D341Med (cell line): ENCODE measurements around the gene OR51M1.
"Not testable (repeated sequence)": the region's sequence is repeated elsewhere in the genome, so short reads cannot be mapped to it uniquely, and the experiment has no call there.

ENCODE experiments used
- DNase-seq: peaks from one replicate; pipeline ENCODE4 v3.0.0; 2012; ENCODE audit warnings: low spot score

The OR51M1 gene

GRCh38 chr11:5383576-5383975 is at the start of gene OR51M1:
TSS of gene OR51M1 (plus strand) at chr11:5383812. CDS start at chr11:5389399, 5,587 bp downstream.
- no peak for DNase-seq

GRCh38 chr11:5335170-5335569 is 48.4 kb upstream of the OR51M1 start:
- no peak for DNase-seq

DNA sequence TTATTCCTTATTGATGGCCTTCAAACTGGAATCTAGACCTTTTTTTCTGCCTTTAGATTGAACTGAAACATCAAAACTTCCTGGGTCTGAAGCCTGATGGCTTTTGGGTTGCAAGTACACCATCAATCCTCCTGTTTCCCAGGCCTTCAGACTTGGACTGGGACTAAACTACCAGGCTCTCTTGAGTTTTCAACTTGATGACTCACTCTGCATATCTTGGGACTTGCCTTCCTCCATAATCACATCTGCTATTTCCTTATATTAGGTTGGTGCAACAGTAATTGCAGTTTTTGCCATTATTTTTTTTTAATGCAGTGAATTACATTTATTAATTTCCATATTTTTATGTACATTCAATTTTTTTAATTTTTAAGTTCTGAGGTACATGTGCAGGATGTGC is 47.3 kb upstream of the OR51M1 start:
- DNase-seq = no peak

DNA sequence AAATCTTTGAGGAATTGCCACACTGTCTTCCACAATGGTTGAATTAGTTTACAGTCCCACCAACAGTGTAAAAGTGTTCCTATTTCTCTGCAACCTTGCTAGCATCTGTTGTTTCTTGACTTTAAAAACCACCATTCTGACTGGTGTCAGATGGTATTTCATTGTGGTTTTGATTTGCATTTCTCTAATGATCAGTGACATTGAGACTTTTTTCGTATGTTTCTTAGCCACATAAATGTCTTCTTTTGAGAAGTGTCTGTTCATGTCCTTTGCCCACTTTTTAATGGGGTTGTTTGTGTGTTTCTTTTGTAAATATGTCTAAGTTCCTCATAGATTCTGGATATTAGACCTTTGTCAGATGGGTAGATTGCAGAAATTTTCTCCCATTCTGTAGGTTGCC is 46.4 kb upstream of the OR51M1 start:
- not testable (repeated sequence) for DNase-seq

GRCh38 chr11:5339771-5340322 is 43.8 kb upstream of the OR51M1 start:
- no peak for DNase-seq

DNA sequence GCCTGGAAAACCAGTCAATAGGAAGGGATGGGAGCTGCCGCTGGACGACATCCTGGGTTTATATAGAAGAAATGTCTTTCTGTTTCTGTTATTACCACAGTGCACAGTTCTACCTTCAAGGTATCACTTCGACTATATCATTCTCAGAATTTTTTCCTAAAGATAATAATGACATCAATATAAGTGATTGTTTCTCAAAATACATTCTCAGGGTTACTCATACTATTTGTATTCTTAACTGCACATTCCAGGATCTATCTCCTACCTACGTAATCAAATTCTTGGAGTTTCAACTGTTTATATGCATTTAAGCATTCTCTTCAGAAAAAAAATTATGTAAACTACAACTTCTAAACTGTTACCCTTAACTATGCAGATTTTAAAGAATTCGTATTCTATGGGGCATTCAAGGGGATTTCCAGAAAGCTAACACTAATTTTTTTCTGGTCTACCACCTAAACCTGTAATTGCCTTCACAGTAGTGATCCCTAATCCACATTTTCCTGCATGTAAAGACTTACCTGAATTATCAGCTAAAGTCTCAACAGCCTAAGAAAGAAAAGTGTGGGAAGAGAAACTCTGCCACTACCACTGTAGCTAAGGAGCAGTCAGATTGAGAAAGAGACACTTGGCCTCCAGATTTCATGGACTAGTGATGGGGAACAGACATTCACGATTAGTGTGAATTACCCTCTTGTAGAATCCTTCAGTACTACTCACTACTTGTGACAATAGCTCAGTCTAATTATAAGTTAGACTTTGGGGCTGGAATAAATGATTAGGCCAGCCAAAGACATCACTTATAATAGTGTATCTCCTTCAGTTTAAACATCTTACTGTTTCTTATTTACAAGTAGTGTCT is 39.9 kb upstream of the OR51M1 start, which contains the start of gene OR51B5:
OR51B5 (minus strand) TSS at position 51 of the 862 bp plus-strand sequence; CDS start at position 51, 0 bp downstream.
- no peak for DNase-seq

- DNase-seq = no peak
Measured at GRCh38 chr11:5345831-5346230, 37.8 kb upstream of the OR51M1 start.

- no peak for DNase-seq
Measured at GRCh38 chr11:5348551-5349194, 34.9 kb upstream of the OR51M1 start.

GRCh38 chr11:5349550-5349949 is 34.1 kb upstream of the OR51M1 start:
- no peak for DNase-seq

GRCh38 chr11:5351208-5351607 is 32.4 kb upstream of the OR51M1 start, which contains the start of gene OR51B6:
TSS of gene OR51B6 (plus strand) at chr11:5351508. CDS start at chr11:5351508, 0 bp downstream.
- no peak for DNase-seq

DNA sequence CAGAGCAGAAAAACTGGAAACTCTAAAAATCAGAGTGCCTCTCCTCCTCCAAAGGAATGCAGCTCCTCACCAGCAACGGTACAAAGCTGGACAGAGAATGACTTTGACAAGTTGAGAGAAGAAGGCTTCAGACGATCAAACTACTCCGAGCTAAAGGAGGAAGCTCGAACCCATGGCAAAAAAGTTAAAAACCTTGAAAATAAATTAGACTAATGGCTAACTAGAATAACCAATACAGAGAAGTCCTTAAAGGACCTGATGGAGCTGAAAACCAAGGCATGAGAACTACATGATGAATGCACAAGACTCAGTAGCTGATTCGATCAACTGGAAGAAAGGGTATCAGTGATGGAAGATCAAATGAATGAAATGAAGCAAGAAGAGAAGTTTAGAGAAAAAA is 27.6 kb upstream of the OR51M1 start:
- not testable (repeated sequence) for DNase-seq

DNA sequence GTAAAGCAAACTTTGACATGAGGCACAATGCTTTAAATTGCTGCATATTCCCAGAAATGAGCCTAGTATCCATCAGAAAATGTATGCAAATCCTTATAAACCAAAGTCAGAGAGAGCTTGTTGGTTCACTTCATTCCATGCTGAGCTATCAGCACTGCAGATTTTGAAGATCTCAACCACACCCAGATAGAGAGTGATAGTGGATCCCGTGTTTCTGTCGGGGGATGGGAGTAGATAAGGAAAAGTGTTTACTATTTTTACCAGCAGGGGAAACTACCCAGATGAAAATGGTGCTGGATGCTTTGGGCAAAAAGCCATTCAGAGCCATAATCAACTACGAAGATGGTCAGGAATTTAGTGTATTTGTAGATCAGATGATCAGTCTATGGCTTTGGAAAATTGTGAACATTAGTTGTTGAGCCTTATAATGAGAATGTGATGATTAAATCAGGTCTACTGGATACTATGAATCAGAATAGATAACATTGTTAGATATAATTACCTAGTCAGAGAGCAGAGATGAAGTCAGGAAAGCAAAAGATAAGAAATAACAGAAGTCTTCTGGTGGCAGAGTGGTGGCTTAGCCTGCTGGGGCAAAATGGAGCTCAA is 21.5 kb upstream of the OR51M1 start:
- DNase-seq = no peak

DNA sequence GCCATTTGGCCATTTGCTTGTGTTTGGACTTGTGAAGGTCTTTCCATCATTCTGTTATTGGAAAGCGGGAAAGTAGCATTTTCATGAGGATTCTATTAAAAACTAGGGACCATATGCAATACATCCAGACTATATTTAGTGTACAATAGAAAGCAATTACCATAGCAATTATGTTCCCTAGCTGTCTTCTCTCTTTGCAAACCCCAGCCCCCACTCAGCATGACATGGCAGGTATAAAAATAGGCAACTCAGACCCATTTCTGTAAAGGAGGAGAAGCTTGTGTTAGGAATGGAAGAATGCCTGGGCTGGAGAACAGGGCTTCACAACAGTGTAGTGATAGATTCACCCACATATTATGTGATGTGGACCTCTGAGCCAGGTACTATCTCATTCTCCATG is 19.9 kb upstream of the OR51M1 start:
- DNase-seq = no peak

GRCh38 chr11:5364214-5364613 is 19.4 kb upstream of the OR51M1 start:
- no peak for DNase-seq

GRCh38 chr11:5366365-5366764 is 17.2 kb upstream of the OR51M1 start:
- DNase-seq = not testable (repeated sequence)

GRCh38 chr11:5366856-5367255 is 16.8 kb upstream of the OR51M1 start:
- no peak for DNase-seq

DNA sequence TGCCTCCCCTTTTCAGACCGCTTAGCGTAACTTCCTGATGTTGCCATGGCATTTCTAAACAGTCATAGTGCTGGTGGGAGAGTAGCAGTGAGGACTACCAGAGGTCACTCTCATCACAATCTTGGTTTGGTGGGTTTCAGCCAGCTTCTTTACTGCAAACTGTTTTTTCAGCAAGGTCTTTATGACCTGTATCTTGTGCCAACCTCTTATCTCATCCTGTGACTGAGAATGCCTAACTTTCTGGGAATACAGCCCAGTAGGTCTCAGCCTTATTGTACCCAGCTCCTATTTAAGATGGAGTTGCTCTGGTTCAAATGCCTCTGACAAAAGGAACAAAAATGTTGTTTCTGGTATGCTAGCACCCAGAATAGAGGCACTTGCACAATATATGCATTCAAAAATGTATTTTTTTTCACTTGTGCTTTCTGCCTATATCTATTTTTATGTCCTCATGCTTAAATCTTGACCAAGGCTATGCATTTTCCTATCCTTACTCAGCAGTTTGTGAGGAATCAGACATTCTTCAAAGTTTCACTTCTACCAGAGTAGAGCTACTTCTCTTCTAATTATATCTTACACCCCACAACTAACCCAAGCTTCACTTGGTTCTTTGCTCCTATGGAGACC is 16.1 kb upstream of the OR51M1 start:
- DNase-seq = no peak

GRCh38 chr11:5368502-5369043 is 15.0 kb upstream of the OR51M1 start:
- DNase-seq = no peak

DNA sequence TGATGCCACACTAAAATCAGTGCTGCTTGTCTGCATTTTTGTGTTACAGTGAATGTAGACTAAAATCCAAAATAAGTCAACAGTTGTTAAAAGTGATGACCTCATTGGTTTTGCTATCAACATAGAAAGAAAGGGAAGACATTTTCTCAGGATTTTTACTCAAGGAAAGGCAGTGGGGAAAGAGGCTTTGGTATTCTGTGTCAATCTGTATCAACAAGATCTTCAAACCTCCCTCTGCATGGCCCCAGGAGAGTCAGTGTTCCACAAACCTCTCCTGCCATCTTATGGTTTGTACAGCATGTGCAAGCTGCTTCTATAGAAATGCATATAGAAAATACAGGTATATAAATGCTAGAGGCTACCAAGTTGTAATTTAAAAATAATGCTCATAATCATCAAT is 13.8 kb upstream of the OR51M1 start:
- no peak for DNase-seq

DNA sequence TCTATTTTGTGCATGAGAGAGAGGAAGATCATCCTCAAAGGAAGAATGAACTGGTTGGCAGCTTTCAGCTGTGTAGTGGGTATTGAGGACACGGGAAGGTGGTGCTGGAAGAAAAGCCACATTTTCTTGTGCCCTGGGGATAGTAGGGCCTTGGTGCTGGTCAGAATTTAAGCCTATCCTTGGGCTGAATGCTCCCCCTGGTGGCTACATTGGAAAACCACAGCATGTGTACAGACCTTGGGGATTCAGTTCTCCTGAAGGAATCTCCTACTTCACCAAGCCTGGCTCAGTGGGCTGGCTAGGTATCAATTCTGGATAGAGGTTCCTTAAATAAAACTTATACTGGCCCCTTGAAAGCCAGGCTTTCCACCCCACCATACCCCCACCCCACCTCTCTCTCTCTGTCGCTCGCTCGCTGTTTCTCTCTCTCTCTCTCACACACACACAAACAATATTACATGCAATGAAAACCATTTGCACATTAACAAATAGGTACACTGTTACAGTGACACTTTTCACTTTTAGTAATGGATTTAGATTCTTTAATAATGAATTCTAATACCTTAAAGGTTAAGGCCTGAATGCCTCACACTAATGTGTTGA is 2.8 kb upstream of the OR51M1 start:
- peak; percentile 36 for DNase-seq

GRCh38 chr11:5384335-5384734 is 723 bp downstream of the OR51M1 start:
- no peak for DNase-seq
